ENCODE data around the gene GALNT4. TPM values are rescaled to one million over a fixed set of nuclear protein-coding genes. Genes with fewer than 3 reads are reported as not detected.

GALNT4 gene
- total and polyA plus RNA-seq, 9 of the 15 experiments (the other 6 are each of a cell fraction or from before 2014, with no cell fraction given), result 1.2 to 4.6 (median 3.4) TPM

DNA sequence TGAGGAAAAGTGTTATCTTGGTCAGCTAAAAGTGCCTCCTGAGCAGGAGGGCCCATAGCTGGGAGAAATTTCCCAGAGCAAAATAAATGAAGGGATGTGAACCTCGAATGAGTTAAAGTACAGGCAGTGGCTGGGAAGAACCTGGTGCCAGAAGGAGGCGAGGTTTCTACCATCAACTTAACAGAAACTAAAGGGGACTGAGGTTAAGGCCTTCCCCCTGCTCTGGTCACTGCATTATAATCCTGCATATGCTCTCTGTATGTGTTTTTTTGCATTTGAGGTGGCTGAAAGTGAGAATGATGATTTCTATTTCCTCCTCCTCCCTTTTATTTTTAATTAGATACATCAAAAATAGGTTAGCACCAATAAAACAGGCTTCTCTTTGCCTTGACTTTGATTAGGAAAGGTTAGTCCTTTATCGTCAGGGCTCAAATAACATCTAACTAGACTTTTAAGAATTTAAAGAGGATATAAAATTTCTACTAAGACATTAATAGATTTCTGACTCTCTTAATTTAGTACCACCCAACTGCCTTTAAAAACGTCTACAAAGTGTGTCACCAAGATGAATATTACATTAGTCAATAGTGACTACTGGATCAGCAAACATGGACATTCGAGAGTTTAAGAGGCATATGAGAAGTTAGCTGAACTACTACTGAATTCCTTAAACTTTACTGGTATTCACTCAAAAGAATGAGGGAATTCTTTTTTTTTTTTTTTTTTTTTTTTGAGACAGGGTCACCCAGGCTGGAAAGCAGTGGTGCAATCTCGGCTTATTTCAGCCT is 49.2 kb downstream of the GALNT4 start (continued):
- no peak for TF ChIP-seq ZNF408 (CRISPR knock-in tag; IDR thresholded peaks at IDR 0.05; ENCODE audit: low read depth)
- TF ChIP-seq ZMIZ1 (IDR thresholded peaks at IDR 0.05; ENCODE audit: low read depth in 2 of 2, low read length in 2 of 2), result no peak
- no peak for TF ChIP-seq ZNF655 (CRISPR knock-in tag; IDR thresholded peaks at IDR 0.05)
- TF ChIP-seq CHD1 (IDR thresholded peaks at IDR 0.05; ENCODE audit: low read length), result no peak
